Astrocyte (in vitro differentiated cells and primary cell): ENCODE measurements around the gene POLR1D. TPM values are rescaled to one million over a fixed set of nuclear protein-coding genes. Genes with fewer than 3 reads are reported as not detected.

Source experiments
- DNase-seq: peaks from one replicate; pipeline ENCODE4 v3.0.0-alpha.2; 2010; ENCODE audit warnings: low read depth
- FAIRE-seq: peaks from 2 replicates; lab custom pipeline; 2011; peaks lifted over from hg19 to GRCh38; lab: Jason Lieb, UNC
- H2AFZ ChIP-seq: 2 replicates; pipeline ENCODE4 v1.6.0; 2012; ENCODE audit warnings: low read depth, low read length, inconsistent platforms
- H3K27ac ChIP-seq: 2 replicates; pipeline ENCODE4 v1.5.1; 2011; ENCODE audit warnings: low read depth, low read length, inconsistent platforms
- H3K27me3 ChIP-seq: 2 replicates; pipeline ENCODE4 v1.6.0; 2011; ENCODE audit warnings: low read length, inconsistent platforms; ENCODE audit not compliant: insufficient read depth
- H3K36me3 ChIP-seq: 2 replicates; pipeline ENCODE4 v1.5.1; 2011; ENCODE audit warnings: low read length, inconsistent platforms; ENCODE audit not compliant: insufficient read depth
- H3K4me1 ChIP-seq: 2 replicates; pipeline ENCODE4 v1.5.1; 2011; ENCODE audit warnings: low read length, inconsistent platforms; ENCODE audit not compliant: insufficient read depth
- H3K4me2 ChIP-seq: 2 replicates; pipeline ENCODE4 v1.6.0; 2012; ENCODE audit warnings: low read length, inconsistent platforms
- H3K4me3 ChIP-seq: 2 replicates; pipeline ENCODE4 v1.5.1; 2011; ENCODE audit warnings: low read depth, mild to moderate bottlenecking, low read length, inconsistent platforms; ENCODE audit not compliant: insufficient read depth
- H3K79me2 ChIP-seq: 2 replicates; pipeline ENCODE4 v1.6.0; 2012; ENCODE audit warnings: mild to moderate bottlenecking, low read length, inconsistent platforms; ENCODE audit not compliant: insufficient read depth
- H3K9ac ChIP-seq: 2 replicates; pipeline ENCODE4 v1.6.0; 2012; ENCODE audit warnings: mild to moderate bottlenecking, low read length, inconsistent platforms
- H3K9me3 ChIP-seq: 2 replicates; pipeline ENCODE4 v1.5.1; 2012; ENCODE audit warnings: low read depth, mild to moderate bottlenecking, low read length, inconsistent platforms; ENCODE audit not compliant: insufficient read depth
- H4K20me1 ChIP-seq: 2 replicates; pipeline ENCODE4 v1.6.0; 2012; ENCODE audit warnings: low read length, inconsistent platforms; ENCODE audit not compliant: insufficient read depth
- H3K27ac Mint-ChIP-seq: one replicate; pipeline ENCODE4 v1.8.0; 2021; ENCODE audit warnings: mild to moderate bottlenecking, mixed read lengths; ENCODE audit not compliant: unreplicated experiment
- H3K27me3 Mint-ChIP-seq: one replicate; pipeline ENCODE4 v1.8.0; 2021; ENCODE audit warnings: low read depth, mixed read lengths; ENCODE audit not compliant: unreplicated experiment
- H3K36me3 Mint-ChIP-seq: one replicate; pipeline ENCODE4 v1.8.0; 2021; ENCODE audit warnings: low read depth, mixed read lengths; ENCODE audit not compliant: unreplicated experiment
- H3K4me1 Mint-ChIP-seq: one replicate; pipeline ENCODE4 v1.8.0; 2021; ENCODE audit warnings: low read depth, mixed read lengths; ENCODE audit not compliant: unreplicated experiment
- H3K4me3 Mint-ChIP-seq: one replicate; pipeline ENCODE4 v1.8.0; 2021; ENCODE audit warnings: mild to moderate bottlenecking, moderate library complexity, mixed read lengths; ENCODE audit not compliant: unreplicated experiment
- H3K9me3 Mint-ChIP-seq: one replicate; pipeline ENCODE4 v1.8.0; 2021; ENCODE audit warnings: mild to moderate bottlenecking, mixed read lengths; ENCODE audit not compliant: unreplicated experiment
- EZH2 ChIP-seq: IDR thresholded peaks from 2 replicates; pipeline ENCODE4 v1.6.1; 2012; ENCODE audit warnings: mild to moderate bottlenecking, low read length, inconsistent platforms; ENCODE audit not compliant: insufficient read depth
- total RNA-seq: library from RNA; stranded (reverse); gene quantifications from 2 replicates; pipeline ENCODE4 v1.2.1, GENCODE V29; 2021
- TF ChIP-seq, protein P1 (sequence below): IDR thresholded peaks from 2 replicates; pipeline ENCODE4 v1.5.1; 2011; ENCODE audit warnings: low read depth, mild to moderate bottlenecking, inconsistent platforms, low read length, moderate library complexity; ENCODE audit not compliant: insufficient read depth

Gene POLR1D
- total RNA-seq, 1 donor from 2014 or later: 118 TPM

DNA sequence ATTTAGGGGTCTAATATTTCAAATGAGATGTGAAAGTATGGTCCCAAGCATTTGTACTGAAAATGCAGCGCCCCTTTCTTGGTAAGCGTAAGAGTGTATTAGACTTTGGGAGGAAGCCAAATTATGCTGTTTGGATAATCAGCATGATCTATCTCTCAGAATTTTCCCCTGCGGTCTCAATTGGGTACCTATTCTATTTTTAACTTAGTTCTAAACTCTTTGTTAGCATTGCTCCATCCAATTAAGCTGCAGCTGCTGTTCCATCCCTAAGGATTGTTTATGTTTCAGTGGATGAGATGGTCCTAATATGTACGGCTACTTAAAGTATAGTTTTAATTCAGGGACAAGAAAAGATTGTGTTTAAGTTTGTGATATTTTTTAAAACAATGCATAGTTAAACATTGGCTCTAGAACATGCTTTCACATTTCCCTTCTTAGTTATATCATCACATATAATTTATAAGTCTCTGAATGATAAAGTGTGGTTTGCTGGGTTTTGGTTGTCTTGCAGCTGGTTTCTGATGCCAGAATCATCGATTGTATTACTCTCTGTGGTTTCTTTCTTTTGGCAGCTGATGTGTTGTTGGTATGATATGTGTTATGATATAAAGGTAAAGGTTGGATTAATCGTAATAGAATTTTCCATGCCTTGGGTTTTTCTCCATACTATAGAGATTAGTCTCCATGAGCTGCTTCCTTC, 15.0 kb downstream of the POLR1D start:
- Histone ChIP-seq H3K79me2 (peaks cover 42% of the 10 kb centered on the region), H3K36me3 (peaks cover 3% of the 10 kb centered on the region), H4K20me1 (peaks cover 53% of the 10 kb centered on the region), H3K27ac (no peak overlapping the region), H3K4me3 (no peak overlapping the region), H3K9ac (no peak overlapping the region), H3K27me3 (no peaks in the 10 kb centered on the region), H3K4me2 (no peak overlapping the region), H3K9me3 (no peaks in the 10 kb centered on the region), H3K4me1 (no peaks in the 10 kb centered on the region), H2AFZ (no peak overlapping the region)
- H3K27ac Mint-ChIP-seq: no peak overlapping the region
- peaks cover 4% of the 10 kb centered on the region for H3K36me3 Mint-ChIP-seq
- H3K4me1 Mint-ChIP-seq: peaks cover 12% of the 10 kb centered on the region
- no peaks in the 10 kb centered on the region for H3K27me3 Mint-ChIP-seq
- no peak for TF ChIP-seq EZH2
- TF ChIP-seq, protein P1, sequence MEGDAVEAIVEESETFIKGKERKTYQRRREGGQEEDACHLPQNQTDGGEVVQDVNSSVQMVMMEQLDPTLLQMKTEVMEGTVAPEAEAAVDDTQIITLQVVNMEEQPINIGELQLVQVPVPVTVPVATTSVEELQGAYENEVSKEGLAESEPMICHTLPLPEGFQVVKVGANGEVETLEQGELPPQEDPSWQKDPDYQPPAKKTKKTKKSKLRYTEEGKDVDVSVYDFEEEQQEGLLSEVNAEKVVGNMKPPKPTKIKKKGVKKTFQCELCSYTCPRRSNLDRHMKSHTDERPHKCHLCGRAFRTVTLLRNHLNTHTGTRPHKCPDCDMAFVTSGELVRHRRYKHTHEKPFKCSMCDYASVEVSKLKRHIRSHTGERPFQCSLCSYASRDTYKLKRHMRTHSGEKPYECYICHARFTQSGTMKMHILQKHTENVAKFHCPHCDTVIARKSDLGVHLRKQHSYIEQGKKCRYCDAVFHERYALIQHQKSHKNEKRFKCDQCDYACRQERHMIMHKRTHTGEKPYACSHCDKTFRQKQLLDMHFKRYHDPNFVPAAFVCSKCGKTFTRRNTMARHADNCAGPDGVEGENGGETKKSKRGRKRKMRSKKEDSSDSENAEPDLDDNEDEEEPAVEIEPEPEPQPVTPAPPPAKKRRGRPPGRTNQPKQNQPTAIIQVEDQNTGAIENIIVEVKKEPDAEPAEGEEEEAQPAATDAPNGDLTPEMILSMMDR: no peak
- no peaks in the 10 kb centered on the region for H3K9me3 Mint-ChIP-seq
- H3K4me3 Mint-ChIP-seq: no peak overlapping the region
- DNase-seq: peak; percentile 62
- no peak for FAIRE-seq

DNA sequence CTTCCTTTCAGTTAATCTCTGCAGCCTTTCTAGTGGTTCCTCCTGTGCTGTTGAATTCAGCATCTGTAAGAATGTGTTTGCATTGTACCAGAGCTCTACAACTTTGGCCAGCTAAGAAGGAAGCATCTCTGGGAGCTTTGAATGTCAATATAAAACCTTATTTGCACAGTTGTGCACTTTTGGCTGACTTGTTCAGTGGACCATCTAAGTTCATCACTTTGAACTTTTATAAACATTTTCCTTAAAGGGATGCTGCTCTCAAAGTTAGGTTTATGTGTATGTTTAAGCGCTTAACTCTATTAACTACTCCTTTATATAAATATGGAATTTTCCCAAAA, 15.6 kb downstream of the POLR1D start:
- Histone ChIP-seq H2AFZ (no peak overlapping the region), H3K27me3 (no peaks in the 10 kb centered on the region), H3K4me2 (no peak overlapping the region), H3K79me2 (peaks cover 44% of the 10 kb centered on the region), H3K9ac (no peak overlapping the region), H3K4me3 (no peak overlapping the region), H4K20me1 (peaks cover 53% of the 10 kb centered on the region), H3K4me1 (no peaks in the 10 kb centered on the region), H3K27ac (no peak overlapping the region), H3K9me3 (no peaks in the 10 kb centered on the region), H3K36me3 (peaks cover 1% of the 10 kb centered on the region)
- no peaks in the 10 kb centered on the region for H3K9me3 Mint-ChIP-seq
- peaks cover 18% of the 10 kb centered on the region for H3K4me1 Mint-ChIP-seq
- no peaks in the 10 kb centered on the region for H3K27me3 Mint-ChIP-seq
- no peak for FAIRE-seq
- H3K27ac Mint-ChIP-seq: no peak overlapping the region
- no peak for TF ChIP-seq EZH2
- TF ChIP-seq, protein P1: no peak
- DNase-seq: no peak
- no peak overlapping the region for H3K4me3 Mint-ChIP-seq
- peaks cover 4% of the 10 kb centered on the region for H3K36me3 Mint-ChIP-seq

DNA sequence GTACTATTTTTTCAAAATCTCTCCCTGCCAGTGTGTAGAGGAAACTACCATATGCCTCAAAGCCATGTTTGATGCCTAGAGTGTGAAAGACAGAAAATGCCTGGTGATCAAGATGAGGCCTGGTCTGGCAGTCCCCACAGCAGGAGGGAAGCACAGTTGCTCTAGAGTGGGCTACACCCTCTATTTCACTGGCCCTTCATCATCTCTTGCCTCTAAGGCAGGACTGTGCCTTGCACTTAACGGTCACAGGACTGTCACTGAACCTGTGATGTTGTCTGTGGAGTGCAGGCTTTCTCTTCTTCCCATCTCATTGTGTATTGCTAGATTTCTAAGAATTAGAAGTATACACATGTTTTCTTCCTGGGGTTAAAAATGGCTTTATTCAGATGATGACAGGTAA, 16.3 kb downstream of the POLR1D start:
- no peaks in the 10 kb centered on the region for H3K36me3 ChIP-seq
- H3K9ac ChIP-seq: no peak overlapping the region
- H3K4me2 ChIP-seq: no peak overlapping the region
- H2AFZ ChIP-seq: no peak overlapping the region
- Mint-ChIP-seq H3K4me3 (no peak overlapping the region), H3K36me3 (peaks cover 2% of the 10 kb centered on the region), H3K27ac (peak overlapping the region; percentile 12), H3K4me1 (peaks cover 25% of the 10 kb centered on the region), H3K9me3 (no peaks in the 10 kb centered on the region), H3K27me3 (no peaks in the 10 kb centered on the region)
- H3K27me3 ChIP-seq: no peaks in the 10 kb centered on the region
- H3K4me3 ChIP-seq: no peak overlapping the region
- H3K27ac ChIP-seq: no peak overlapping the region
- no peaks in the 10 kb centered on the region for H3K9me3 ChIP-seq
- TF ChIP-seq EZH2: no peak
- TF ChIP-seq, protein P1: no peak
- peaks cover 49% of the 10 kb centered on the region for H4K20me1 ChIP-seq
- DNase-seq (no peak), FAIRE-seq (no peak)
- peaks cover 44% of the 10 kb centered on the region for H3K79me2 ChIP-seq
- H3K4me1 ChIP-seq: no peaks in the 10 kb centered on the region
